Measurements from ENCODE around the gene ARRDC5.
A peak's percentile ranks its signal among the peaks of the same experiment; 100 is the strongest.
"Not testable (repeated sequence)": the region's sequence is repeated elsewhere in the genome, so short reads cannot be mapped to it uniquely, and the experiment has no call there.

ARRDC5 gene

GRCh38 chr19:4910594-4911281 is 8.0 kb upstream of the ARRDC5 start:
- H3K27ac ChIP-seq (ENCODE audit: low read depth in 2 of 2, low read length in 2 of 2): no peak overlapping the region
- H3K9ac ChIP-seq (ENCODE audit: low read depth in 1 of 2, low read length in 2 of 2): peak overlapping the region in 1 of 2 donors; percentile 8
- no peaks in the 10 kb centered on the region for H3K27me3 ChIP-seq (ENCODE audit: control insufficient read depth in 2 of 2, insufficient read depth in 2 of 2, low read length in 2 of 2)
- peak overlapping the region; percentile 74 for H3K4me3 ChIP-seq (ENCODE audit: low read length in 2 of 2)
- peaks cover 24 to 31% of the 10 kb centered on the region in 2 donors for H3K4me1 ChIP-seq (ENCODE audit: control insufficient read depth in 2 of 2, insufficient read depth in 2 of 2, low read length in 2 of 2)
- H3K9me3 ChIP-seq (ENCODE audit: control insufficient read depth in 2 of 2, low read length in 2 of 2): no peaks in the 10 kb centered on the region
- no peaks in the 10 kb centered on the region for H3K36me3 ChIP-seq (ENCODE audit: control insufficient read depth in 2 of 2, insufficient read depth in 2 of 2, low read length in 2 of 2)

GRCh38 chr19:4909897-4910593 is 7.3 kb upstream of the ARRDC5 start:
- Histone ChIP-seq H3K36me3 (ENCODE audit: control insufficient read depth in 2 of 2, insufficient read depth in 2 of 2, low read length in 2 of 2) (no peaks in the 10 kb centered on the region), H3K9ac (ENCODE audit: low read depth in 1 of 2, low read length in 2 of 2) (peak overlapping the region in 1 of 2 donors; percentile 49), H3K4me1 (ENCODE audit: control insufficient read depth in 2 of 2, insufficient read depth in 2 of 2, low read length in 2 of 2) (peaks cover 20 to 24% of the 10 kb centered on the region in 2 donors), H3K27me3 (ENCODE audit: control insufficient read depth in 2 of 2, insufficient read depth in 2 of 2, low read length in 2 of 2) (no peaks in the 10 kb centered on the region), H3K4me3 (ENCODE audit: low read length in 2 of 2) (peak overlapping the region; percentile 74), H3K27ac (ENCODE audit: low read depth in 2 of 2, low read length in 2 of 2) (no peak overlapping the region), H3K9me3 (ENCODE audit: control insufficient read depth in 2 of 2, low read length in 2 of 2) (no peaks in the 10 kb centered on the region)

- H3K27me3 ChIP-seq (ENCODE audit: control insufficient read depth in 2 of 2, insufficient read depth in 2 of 2, low read length in 2 of 2): no peaks in the 10 kb centered on the region
- H3K36me3 ChIP-seq (ENCODE audit: control insufficient read depth in 2 of 2, insufficient read depth in 2 of 2, low read length in 2 of 2): no peaks in the 10 kb centered on the region
- no peaks in the 10 kb centered on the region for H3K9me3 ChIP-seq (ENCODE audit: control insufficient read depth in 2 of 2, low read length in 2 of 2)
- H3K4me3 ChIP-seq (ENCODE audit: low read length in 2 of 2): peak within 1 kb of the TSS; percentile 74
- no peak within 1 kb of the TSS for H3K27ac ChIP-seq (ENCODE audit: low read depth in 2 of 2, low read length in 2 of 2)
- peak within 1 kb of the TSS in 1 of 2 donors; percentile 49 for H3K9ac ChIP-seq (ENCODE audit: low read depth in 1 of 2, low read length in 2 of 2)
- H3K4me1 ChIP-seq (ENCODE audit: control insufficient read depth in 2 of 2, insufficient read depth in 2 of 2, low read length in 2 of 2): peaks cover 17 to 19% of the 10 kb centered on the region in 2 donors
Measured at GRCh38 chr19:4909156-4909896, 6.6 kb upstream of the ARRDC5 start, which contains the start of gene UHRF1. TSS of gene UHRF1 (plus strand) at chr19:4909501. CDS start at chr19:4910886, 1,385 bp downstream.

- H3K4me1 ChIP-seq (ENCODE audit: control insufficient read depth in 2 of 2, insufficient read depth in 2 of 2, low read length in 2 of 2): peaks cover 17 to 19% of the 10 kb centered on the region in 2 donors
- H3K9ac ChIP-seq (ENCODE audit: low read depth in 1 of 2, low read length in 2 of 2): no peak overlapping the region
- H3K9me3 ChIP-seq (ENCODE audit: control insufficient read depth in 2 of 2, low read length in 2 of 2): no peaks in the 10 kb centered on the region
- no peaks in the 10 kb centered on the region for H3K36me3 ChIP-seq (ENCODE audit: control insufficient read depth in 2 of 2, insufficient read depth in 2 of 2, low read length in 2 of 2)
- no peak overlapping the region for H3K27ac ChIP-seq (ENCODE audit: low read depth in 2 of 2, low read length in 2 of 2)
- no peaks in the 10 kb centered on the region for H3K27me3 ChIP-seq (ENCODE audit: control insufficient read depth in 2 of 2, insufficient read depth in 2 of 2, low read length in 2 of 2)
- H3K4me3 ChIP-seq (ENCODE audit: low read length in 2 of 2): no peak overlapping the region
Measured at GRCh38 chr19:4908781-4909155, 6.1 kb upstream of the ARRDC5 start.

- Histone ChIP-seq H3K36me3 (ENCODE audit: control insufficient read depth in 2 of 2, insufficient read depth in 2 of 2, low read length in 2 of 2) (no peaks in the 10 kb centered on the region), H3K4me1 (ENCODE audit: control insufficient read depth in 2 of 2, insufficient read depth in 2 of 2, low read length in 2 of 2) (peaks cover 17 to 19% of the 10 kb centered on the region in 2 donors), H3K27me3 (ENCODE audit: control insufficient read depth in 2 of 2, insufficient read depth in 2 of 2, low read length in 2 of 2) (no peaks in the 10 kb centered on the region), H3K4me3 (ENCODE audit: low read length in 2 of 2) (no peak overlapping the region), H3K9me3 (ENCODE audit: control insufficient read depth in 2 of 2, low read length in 2 of 2) (no peaks in the 10 kb centered on the region), H3K27ac (ENCODE audit: low read depth in 2 of 2, low read length in 2 of 2) (no peak overlapping the region), H3K9ac (ENCODE audit: low read depth in 1 of 2, low read length in 2 of 2) (no peak overlapping the region)
Measured at GRCh38 chr19:4908360-4908759, 5.7 kb upstream of the ARRDC5 start.

GRCh38 chr19:4906963-4907362 is 4.3 kb upstream of the ARRDC5 start:
- Histone ChIP-seq H3K36me3 (ENCODE audit: control insufficient read depth in 2 of 2, insufficient read depth in 2 of 2, low read length in 2 of 2) (no peaks in the 10 kb centered on the region), H3K9ac (ENCODE audit: low read depth in 1 of 2, low read length in 2 of 2) (no peak overlapping the region), H3K4me1 (ENCODE audit: control insufficient read depth in 2 of 2, insufficient read depth in 2 of 2, low read length in 2 of 2) (peaks cover 14 to 16% of the 10 kb centered on the region in 2 donors), H3K27ac (ENCODE audit: low read depth in 2 of 2, low read length in 2 of 2) (no peak overlapping the region), H3K27me3 (ENCODE audit: control insufficient read depth in 2 of 2, insufficient read depth in 2 of 2, low read length in 2 of 2) (no peaks in the 10 kb centered on the region), H3K9me3 (ENCODE audit: control insufficient read depth in 2 of 2, low read length in 2 of 2) (no peaks in the 10 kb centered on the region), H3K4me3 (ENCODE audit: low read length in 2 of 2) (no peak overlapping the region)

- H3K27ac ChIP-seq (ENCODE audit: low read depth in 2 of 2, low read length in 2 of 2): no peak overlapping the region
- no peaks in the 10 kb centered on the region for H3K36me3 ChIP-seq (ENCODE audit: control insufficient read depth in 2 of 2, insufficient read depth in 2 of 2, low read length in 2 of 2)
- H3K9me3 ChIP-seq (ENCODE audit: control insufficient read depth in 2 of 2, low read length in 2 of 2): no peaks in the 10 kb centered on the region
- no peak overlapping the region for H3K9ac ChIP-seq (ENCODE audit: low read depth in 1 of 2, low read length in 2 of 2)
- H3K4me3 ChIP-seq (ENCODE audit: low read length in 2 of 2): no peak overlapping the region
- no peaks in the 10 kb centered on the region for H3K27me3 ChIP-seq (ENCODE audit: control insufficient read depth in 2 of 2, insufficient read depth in 2 of 2, low read length in 2 of 2)
- H3K4me1 ChIP-seq (ENCODE audit: control insufficient read depth in 2 of 2, insufficient read depth in 2 of 2, low read length in 2 of 2): no peaks in the 10 kb centered on the region
Measured at GRCh38 chr19:4904481-4904880, 1.8 kb upstream of the ARRDC5 start.

- not testable (repeated sequence) for H3K36me3 ChIP-seq (ENCODE audit: control insufficient read depth in 2 of 2, insufficient read depth in 2 of 2, low read length in 2 of 2); H3K27me3 ChIP-seq (ENCODE audit: control insufficient read depth in 2 of 2, insufficient read depth in 2 of 2, low read length in 2 of 2); H3K9me3 ChIP-seq (ENCODE audit: control insufficient read depth in 2 of 2, low read length in 2 of 2); H3K27ac ChIP-seq (ENCODE audit: low read depth in 2 of 2, low read length in 2 of 2); H3K9ac ChIP-seq (ENCODE audit: low read depth in 1 of 2, low read length in 2 of 2); H3K4me3 ChIP-seq (ENCODE audit: low read length in 2 of 2); H3K4me1 ChIP-seq (ENCODE audit: control insufficient read depth in 2 of 2, insufficient read depth in 2 of 2, low read length in 2 of 2)
Measured at GRCh38 chr19:4900879-4901278, 1.8 kb downstream of the ARRDC5 start.

GRCh38 chr19:4897146-4897545 is 5.5 kb downstream of the ARRDC5 start:
- Histone ChIP-seq H3K27me3 (ENCODE audit: control insufficient read depth in 2 of 2, insufficient read depth in 2 of 2, low read length in 2 of 2) (no peaks in the 10 kb centered on the region), H3K9me3 (ENCODE audit: control insufficient read depth in 2 of 2, low read length in 2 of 2) (no peaks in the 10 kb centered on the region), H3K4me1 (ENCODE audit: control insufficient read depth in 2 of 2, insufficient read depth in 2 of 2, low read length in 2 of 2) (no peaks in the 10 kb centered on the region), H3K36me3 (ENCODE audit: control insufficient read depth in 2 of 2, insufficient read depth in 2 of 2, low read length in 2 of 2) (no peaks in the 10 kb centered on the region), H3K27ac (ENCODE audit: low read depth in 2 of 2, low read length in 2 of 2) (no peak overlapping the region), H3K4me3 (ENCODE audit: low read length in 2 of 2) (no peak overlapping the region), H3K9ac (ENCODE audit: low read depth in 1 of 2, low read length in 2 of 2) (no peak overlapping the region)

- Histone ChIP-seq H3K27me3 (ENCODE audit: control insufficient read depth in 2 of 2, insufficient read depth in 2 of 2, low read length in 2 of 2) (no peaks in the 10 kb centered on the region), H3K36me3 (ENCODE audit: control insufficient read depth in 2 of 2, insufficient read depth in 2 of 2, low read length in 2 of 2) (no peaks in the 10 kb centered on the region), H3K4me3 (ENCODE audit: low read length in 2 of 2) (no peak overlapping the region), H3K9ac (ENCODE audit: low read depth in 1 of 2, low read length in 2 of 2) (no peak overlapping the region), H3K4me1 (ENCODE audit: control insufficient read depth in 2 of 2, insufficient read depth in 2 of 2, low read length in 2 of 2) (no peaks in the 10 kb centered on the region), H3K9me3 (ENCODE audit: control insufficient read depth in 2 of 2, low read length in 2 of 2) (no peaks in the 10 kb centered on the region), H3K27ac (ENCODE audit: low read depth in 2 of 2, low read length in 2 of 2) (no peak overlapping the region)
Measured at GRCh38 chr19:4896372-4896771, 6.3 kb downstream of the ARRDC5 start.
